DND-41 (cell line): ENCODE data around the gene ZDHHC14.

Experiments used
- ATAC-seq: fragments of 200-7000 bp; cut with Tn5 transposase; 3 replicates; pipeline ENCODE4 v1.9.1; 2021; ENCODE audit warnings: low read depth; ENCODE audit not compliant: insufficient read depth
- DNase-seq: peaks from one replicate; pipeline ENCODE4 v3.0.0-alpha.2; 2020
- H2AFZ ChIP-seq: 2 replicates; pipeline ENCODE4 v1.6.0; 2012; ENCODE audit warnings: low read depth, low read length
- H3K27ac ChIP-seq: 2 replicates; pipeline ENCODE4 v1.5.1; 2012; ENCODE audit warnings: low read length, inconsistent platforms
- H3K27me3 ChIP-seq: fragments of 200-600 bp; sonication (generic); 2 replicates; pipeline ENCODE4 v1.6.0; 2012; ENCODE audit warnings: low read length, mild to moderate bottlenecking, inconsistent platforms; ENCODE audit not compliant: insufficient read depth, poor library complexity
- H3K36me3 ChIP-seq: 2 replicates; pipeline ENCODE4 v1.5.1; 2012; ENCODE audit warnings: low read length, inconsistent platforms; ENCODE audit not compliant: insufficient read depth
- H3K4me1 ChIP-seq: 2 replicates; pipeline ENCODE4 v1.5.1; 2012; ENCODE audit warnings: mild to moderate bottlenecking, low read length; ENCODE audit not compliant: insufficient read depth
- H3K4me2 ChIP-seq: 2 replicates; pipeline ENCODE4 v1.6.0; 2012; ENCODE audit warnings: mild to moderate bottlenecking, moderate library complexity, low read length, inconsistent platforms; ENCODE audit not compliant: insufficient read depth
- H3K4me3 ChIP-seq, 2 experiments: fragments of 200-600 bp in 1 of 2; shearing (Covaris generic) in 1 of 2; 2 replicates each; pipeline ENCODE4 v1.5.1; 2012 to 2016; ENCODE audit warnings: inconsistent platforms in 2 of 2, low read length in 2 of 2, mild to moderate bottlenecking in 2 of 2, low read depth in 1 of 2, moderate library complexity in 1 of 2
- H3K79me2 ChIP-seq: 2 replicates; pipeline ENCODE4 v1.6.0; 2012; ENCODE audit warnings: low read length, inconsistent platforms; ENCODE audit not compliant: insufficient read depth
- H3K9ac ChIP-seq: 2 replicates; pipeline ENCODE4 v1.6.0; 2012; ENCODE audit warnings: low read depth, mild to moderate bottlenecking, inconsistent platforms, low read length, moderate library complexity
- H3K9me3 ChIP-seq: 2 replicates; pipeline ENCODE4 v1.5.1; 2012; ENCODE audit warnings: low read length, moderate library complexity, mild to moderate bottlenecking, inconsistent platforms; ENCODE audit not compliant: insufficient read depth, severe bottlenecking
- H4K20me1 ChIP-seq: 2 replicates; pipeline ENCODE4 v1.6.0; 2012; ENCODE audit warnings: low read length; ENCODE audit not compliant: insufficient read depth
- CTCF ChIP-seq: IDR thresholded peaks from 2 replicates; pipeline ENCODE4 v1.5.1; 2012; ENCODE audit warnings: borderline replicate concordance, low read length, moderate library complexity, mild to moderate bottlenecking; ENCODE audit not compliant: poor library complexity, severe bottlenecking; ENCODE audit errors: extremely low read depth
- EZH2 ChIP-seq: IDR thresholded peaks from 3 replicates; pipeline ENCODE4 v1.6.1; 2012; ENCODE audit warnings: borderline replicate concordance, low read depth, mild to moderate bottlenecking, moderate library complexity, low read length, inconsistent platforms; ENCODE audit not compliant: severe bottlenecking

ZDHHC14 gene

GRCh38 chr6:157488058-157488457, 107.1 kb downstream of the ZDHHC14 start:
- H3K27ac ChIP-seq, result no peak overlapping the region
- no peak overlapping the region for H3K4me3 ChIP-seq
- H3K36me3 ChIP-seq, result no peaks in the 10 kb centered on the region
- no peaks in the 10 kb centered on the region for H3K9me3 ChIP-seq
- no peak overlapping the region for H3K9ac ChIP-seq
- no peak overlapping the region for H2AFZ ChIP-seq
- no peaks in the 10 kb centered on the region for H3K79me2 ChIP-seq
- no peak for TF ChIP-seq CTCF
- TF ChIP-seq EZH2, result no peak
- no peaks in the 10 kb centered on the region for H4K20me1 ChIP-seq
- H3K4me2 ChIP-seq, result no peak overlapping the region
- H3K4me1 ChIP-seq, result no peaks in the 10 kb centered on the region
- ATAC-seq (no peak), DNase-seq (no peak)
- peaks cover 31% of the 10 kb centered on the region for H3K27me3 ChIP-seq

DNA sequence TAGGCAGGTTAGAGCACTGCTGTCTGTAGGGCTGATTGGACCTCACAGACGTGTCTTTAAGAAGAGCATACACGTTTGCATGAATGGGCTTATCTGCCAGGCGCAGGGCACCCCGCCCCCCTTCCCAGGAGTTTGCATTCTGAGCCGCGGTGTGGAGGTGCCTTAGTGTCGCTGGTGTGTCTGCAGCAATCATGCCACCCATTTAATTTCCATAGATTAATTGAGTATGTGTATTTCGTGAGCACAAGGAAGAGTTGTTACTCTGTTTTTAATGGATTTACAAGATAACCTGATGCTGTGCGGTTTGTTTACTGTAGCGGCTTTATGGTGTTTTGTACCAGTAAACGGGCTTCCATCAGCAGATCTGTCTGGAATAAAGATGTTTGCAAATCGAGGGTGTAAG, 107.7 kb downstream of the ZDHHC14 start:
- no peak for TF ChIP-seq CTCF
- TF ChIP-seq EZH2, result no peak
- H3K36me3 ChIP-seq, result no peaks in the 10 kb centered on the region
- no peak overlapping the region for H2AFZ ChIP-seq
- H3K4me3 ChIP-seq, result no peak overlapping the region
- peaks cover 31% of the 10 kb centered on the region for H3K27me3 ChIP-seq
- DNase-seq, result no peak
- no peak for ATAC-seq
- no peak overlapping the region for H3K27ac ChIP-seq
- no peaks in the 10 kb centered on the region for H3K9me3 ChIP-seq
- H4K20me1 ChIP-seq, result no peaks in the 10 kb centered on the region
- H3K4me1 ChIP-seq, result no peaks in the 10 kb centered on the region
- no peak overlapping the region for H3K9ac ChIP-seq
- H3K4me2 ChIP-seq, result no peak overlapping the region
- H3K79me2 ChIP-seq, result no peaks in the 10 kb centered on the region

- TF ChIP-seq CTCF (no peak), EZH2 (no peak)
- ATAC-seq, result no peak
- H2AFZ ChIP-seq, result no peak overlapping the region
- no peaks in the 10 kb centered on the region for H3K79me2 ChIP-seq
- no peaks in the 10 kb centered on the region for H4K20me1 ChIP-seq
- no peaks in the 10 kb centered on the region for H3K36me3 ChIP-seq
- no peaks in the 10 kb centered on the region for H3K9me3 ChIP-seq
- no peak overlapping the region for H3K4me3 ChIP-seq
- H3K27ac ChIP-seq, result no peak overlapping the region
- DNase-seq, result no peak
- H3K4me1 ChIP-seq, result no peaks in the 10 kb centered on the region
- H3K4me2 ChIP-seq, result no peak overlapping the region
- peaks cover 31% of the 10 kb centered on the region for H3K27me3 ChIP-seq
- no peak overlapping the region for H3K9ac ChIP-seq
These were observed 109.8 kb downstream of the ZDHHC14 start for GRCh38 chr6:157490611-157491269.
